GM12873 (cell line): ENCODE data around the gene DEPDC5.

Experiments used
- CTCF ChIP-seq: IDR thresholded peaks from 2 replicates; pipeline ENCODE4 v1.5.1; 2012; ENCODE audit warnings: low read depth, mild to moderate bottlenecking, moderate library complexity, low read length, control low read depth; ENCODE audit not compliant: insufficient read depth; ENCODE audit errors: missing control alignments

Gene DEPDC5

DNA sequence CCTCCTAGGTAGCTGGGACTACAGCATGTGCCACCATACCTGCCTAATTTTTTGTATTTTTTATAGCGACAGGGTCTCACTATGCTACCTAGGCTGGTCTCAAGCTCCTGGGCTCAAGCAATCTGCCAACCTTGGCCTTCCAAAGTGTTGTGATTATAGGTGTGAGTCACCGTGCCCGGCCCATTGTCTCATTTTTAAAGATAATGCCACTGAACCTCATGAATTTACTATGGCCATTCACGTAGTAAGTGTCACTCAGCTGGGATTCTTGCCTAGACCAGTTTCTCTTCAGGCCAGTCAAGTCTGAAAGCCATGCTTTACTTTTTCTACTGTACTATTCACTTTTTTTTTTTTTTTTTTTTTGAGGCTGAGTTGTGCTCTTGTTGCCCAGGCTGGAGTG lies 22.4 kb downstream of the DEPDC5 start:
- no peak for TF ChIP-seq CTCF

DNA sequence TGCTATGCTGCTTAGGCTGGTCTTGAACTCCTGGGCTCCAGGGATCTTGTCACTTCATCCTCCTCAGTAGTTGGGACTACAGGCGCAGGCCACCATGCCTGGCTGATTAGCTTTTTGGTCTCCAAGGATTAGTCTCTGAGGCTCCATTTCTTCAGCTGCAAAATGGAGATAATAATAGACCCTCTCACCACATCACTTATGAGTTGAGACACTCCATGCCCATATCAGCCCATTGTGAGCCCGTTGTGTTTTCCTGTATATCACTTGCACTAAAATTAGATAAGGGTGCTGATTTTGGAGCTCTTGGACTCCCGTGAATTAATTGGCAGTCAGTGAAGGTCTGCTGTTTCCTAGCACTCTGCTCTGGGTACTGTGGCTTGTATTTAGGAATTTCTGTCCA lies 36.0 kb downstream of the DEPDC5 start:
- no peak for TF ChIP-seq CTCF

GRCh38 chr22:31790240-31790639 lies 36.4 kb downstream of the DEPDC5 start:
- peak; percentile 14 for TF ChIP-seq CTCF

- no peak for TF ChIP-seq CTCF
Measured at GRCh38 chr22:31800065-31800464, 46.2 kb downstream of the DEPDC5 start.

GRCh38 chr22:31802575-31802974 lies 48.8 kb downstream of the DEPDC5 start:
- no peak for TF ChIP-seq CTCF

DNA sequence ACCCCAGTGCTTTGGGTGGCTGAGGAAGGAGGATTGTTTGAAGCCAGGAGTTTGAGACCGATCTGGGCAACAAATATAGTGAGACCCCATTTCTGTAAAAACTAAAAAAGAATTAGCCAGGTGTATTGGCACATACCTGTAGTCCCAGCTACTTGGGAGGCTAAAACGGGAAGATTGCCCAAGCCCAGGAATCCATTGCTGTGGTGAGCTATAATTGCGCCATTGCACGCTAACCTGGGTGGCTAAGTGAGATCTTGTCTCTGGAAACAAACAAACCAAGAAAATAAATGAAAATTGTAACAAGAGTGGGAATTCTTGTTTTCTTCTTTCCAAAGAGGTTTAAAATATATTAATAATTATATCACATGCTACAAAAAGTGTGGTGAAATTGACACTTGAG lies 52.9 kb downstream of the DEPDC5 start:
- no peak for TF ChIP-seq CTCF

- TF ChIP-seq CTCF: no peak
Measured at GRCh38 chr22:31812977-31813605, 59.3 kb downstream of the DEPDC5 start.

DNA sequence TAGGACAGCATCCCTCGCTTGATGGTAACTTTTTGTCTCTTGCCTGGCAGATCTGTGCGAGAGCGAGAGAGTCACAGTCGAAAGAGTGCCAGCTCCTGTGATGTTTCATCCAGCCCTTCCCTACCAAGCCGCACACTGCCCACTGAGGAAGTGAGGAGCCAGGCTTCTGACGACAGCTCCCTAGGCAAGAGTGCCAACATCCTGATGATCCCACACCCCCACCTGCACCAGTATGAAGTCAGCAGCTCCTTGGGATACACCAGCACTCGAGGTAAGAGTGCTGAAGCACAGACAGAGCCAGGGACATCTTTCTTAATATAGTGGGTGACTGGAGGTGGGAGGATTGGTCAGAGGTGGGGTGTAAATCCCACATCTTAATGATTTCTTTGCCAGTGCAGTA lies 61.1 kb downstream of the DEPDC5 start:
- no peak for TF ChIP-seq CTCF
